Activated T-helper 1 cell treated with Interleukin-2 at 50 U/mL for 16 hours (primary cell): ENCODE measurements around the gene CALCR.
"Not testable (repeated sequence)": the region's sequence is repeated elsewhere in the genome, so short reads cannot be mapped to it uniquely, and the experiment has no call there.

Source experiments
- DNase-seq: peaks from one replicate; pipeline ENCODE4 v3.0.0-alpha.2; 2020; ENCODE audit warnings: low read depth

CALCR gene

DNA sequence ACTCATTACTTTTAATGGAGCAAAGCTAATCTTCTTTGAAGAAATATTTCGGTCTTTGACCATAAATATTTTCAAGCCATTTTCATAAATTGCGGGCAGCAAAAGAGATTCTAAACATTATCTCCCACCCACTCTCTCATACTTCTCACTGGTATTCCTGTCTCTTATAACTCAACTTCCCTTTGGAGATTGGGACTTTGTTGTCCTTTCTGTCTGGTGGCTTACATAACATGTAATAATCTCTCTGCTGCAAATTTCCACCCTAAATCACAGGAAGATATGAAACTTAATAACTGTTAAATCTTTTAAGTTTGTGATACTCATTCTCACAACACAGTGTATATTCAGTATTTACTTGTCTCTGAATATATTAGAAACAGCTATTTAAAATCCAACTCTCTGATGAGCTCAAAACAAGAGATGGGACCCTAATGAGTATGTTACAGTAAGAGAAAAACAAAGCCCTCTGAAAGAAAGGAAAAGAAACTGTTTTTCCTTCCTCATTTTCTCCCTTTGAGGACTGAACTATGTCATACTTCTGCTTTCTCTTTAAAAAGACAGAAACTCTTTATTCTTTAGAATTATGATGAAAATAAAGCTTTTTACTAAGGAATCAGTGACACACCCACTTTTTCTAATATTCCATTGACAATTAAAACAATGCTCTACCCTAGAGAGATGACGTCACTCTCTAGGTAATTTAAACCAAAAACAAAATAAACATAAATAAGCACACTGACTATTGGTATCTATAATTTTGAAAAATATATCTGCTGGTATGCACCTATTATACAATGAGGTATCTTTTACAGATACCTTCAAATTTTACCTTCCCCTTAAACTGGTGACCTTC is 14.7 kb downstream of the CALCR start:
- no peak for DNase-seq

DNA sequence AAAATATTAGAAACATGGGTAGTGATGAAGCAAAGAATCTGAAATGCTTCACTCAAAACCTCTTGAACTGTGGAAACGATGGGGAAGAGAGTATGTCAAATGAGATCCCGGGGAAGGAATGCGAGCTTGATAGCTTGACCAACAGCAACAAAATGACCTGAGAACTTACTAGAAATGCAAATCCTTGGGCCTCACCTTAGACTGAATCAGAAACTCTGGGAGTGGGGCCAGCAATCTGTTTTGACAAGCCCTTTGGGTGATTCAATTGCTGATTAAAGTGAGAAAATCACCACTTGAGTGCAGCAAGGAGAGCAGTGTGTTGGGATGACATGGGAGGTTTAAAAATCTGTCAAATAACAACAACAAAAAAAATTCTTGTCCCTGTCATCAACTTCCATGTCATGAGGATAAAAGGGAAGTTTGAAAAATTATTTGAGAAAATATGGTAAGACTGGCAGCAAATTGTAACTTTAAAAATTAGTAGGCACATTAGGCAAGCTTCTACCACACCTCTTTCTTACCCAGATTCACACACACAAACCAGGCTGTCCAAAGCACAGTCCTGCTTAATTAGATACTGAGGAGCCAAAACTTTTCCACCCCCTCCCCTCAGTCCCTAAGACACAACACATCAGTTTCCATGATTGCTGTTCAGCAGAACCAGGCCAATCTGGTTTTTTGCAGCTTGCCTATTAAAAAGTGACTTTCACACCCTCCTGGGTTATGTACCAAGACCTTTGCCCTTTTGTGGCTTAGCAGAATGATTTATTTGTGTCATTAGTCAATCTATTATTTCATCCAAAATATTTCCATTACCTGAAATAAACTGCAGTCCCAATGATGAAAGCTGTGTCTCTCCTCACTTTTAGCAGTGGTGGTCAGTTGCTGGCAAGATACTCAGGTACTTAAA is 15.6 kb downstream of the CALCR start:
- DNase-seq: no peak

DNA sequence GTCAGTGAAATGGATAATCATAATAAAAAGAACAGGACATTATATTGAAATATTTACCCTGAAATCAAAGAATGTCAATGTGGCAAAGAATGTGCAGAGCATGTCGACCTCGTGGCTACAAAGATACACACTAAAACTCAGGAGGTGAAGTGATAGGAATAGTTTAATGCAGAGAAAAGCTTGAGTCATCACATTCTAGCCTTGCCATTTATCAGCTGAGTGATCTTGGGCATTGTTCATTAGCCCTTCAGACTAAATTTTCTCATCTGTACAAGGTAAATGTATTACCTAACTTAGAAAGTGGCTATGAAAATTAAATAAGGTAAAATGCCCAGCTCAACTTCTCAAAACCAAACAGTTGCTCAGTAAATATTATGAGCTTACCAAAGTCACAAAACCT is 22.6 kb downstream of the CALCR start:
- no peak for DNase-seq

DNA sequence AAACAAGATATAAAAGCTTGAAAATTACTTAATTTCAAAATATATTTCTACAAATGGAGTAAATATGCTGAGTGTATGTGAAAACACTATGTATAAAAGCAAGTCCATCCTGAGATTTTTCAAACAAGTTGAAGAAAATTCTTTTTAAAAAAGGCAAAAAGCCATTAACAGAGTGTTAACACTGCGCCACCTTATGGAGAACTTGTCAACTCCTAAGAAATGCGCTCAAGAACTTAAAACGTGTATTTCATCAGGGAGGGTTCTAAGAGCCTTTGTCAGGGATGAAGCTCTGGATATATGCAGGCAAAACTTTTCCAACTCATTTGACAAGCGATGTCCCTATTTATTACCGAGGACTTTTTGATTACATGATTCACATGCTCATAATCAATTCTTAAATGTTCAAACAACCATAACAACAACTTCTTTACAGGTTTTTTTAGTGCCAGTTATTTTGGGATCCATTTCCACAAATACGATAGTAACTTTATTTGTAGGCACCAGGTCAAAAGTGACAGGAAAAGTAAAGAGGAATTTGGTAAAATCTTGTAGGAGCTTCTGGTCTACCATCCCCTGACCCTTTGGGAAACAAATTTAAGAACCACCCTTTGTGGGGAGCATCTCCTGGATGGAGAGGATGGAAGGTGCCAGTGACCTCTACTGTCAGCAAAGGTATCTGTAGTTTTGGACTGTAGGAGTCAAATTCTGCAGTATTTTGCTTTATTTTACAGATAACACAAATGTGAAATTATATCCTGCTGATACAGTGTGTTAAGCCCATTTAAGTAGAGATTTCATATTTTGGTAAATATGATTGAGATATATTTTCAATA is 23.2 kb downstream of the CALCR start:
- DNase-seq: no peak

DNA sequence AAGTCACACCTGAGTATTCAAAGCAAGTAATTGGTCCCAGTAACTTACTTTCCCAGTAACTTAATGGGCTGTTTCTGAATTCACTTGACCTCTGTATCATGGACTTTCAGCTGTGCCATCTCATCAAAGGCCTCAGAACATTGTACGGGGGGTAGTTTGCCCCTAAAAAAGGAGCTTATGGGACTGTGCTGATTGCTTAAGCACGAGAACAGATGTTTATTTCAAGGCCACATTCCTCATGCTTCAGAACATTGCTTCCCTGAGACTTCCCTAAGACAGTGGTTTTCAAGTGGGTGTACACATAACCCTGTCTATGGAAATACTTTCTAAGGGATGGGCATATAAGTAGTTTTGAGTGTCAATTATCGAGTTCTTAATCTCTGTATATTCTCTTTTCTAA is 26.8 kb downstream of the CALCR start:
- no peak for DNase-seq

DNA sequence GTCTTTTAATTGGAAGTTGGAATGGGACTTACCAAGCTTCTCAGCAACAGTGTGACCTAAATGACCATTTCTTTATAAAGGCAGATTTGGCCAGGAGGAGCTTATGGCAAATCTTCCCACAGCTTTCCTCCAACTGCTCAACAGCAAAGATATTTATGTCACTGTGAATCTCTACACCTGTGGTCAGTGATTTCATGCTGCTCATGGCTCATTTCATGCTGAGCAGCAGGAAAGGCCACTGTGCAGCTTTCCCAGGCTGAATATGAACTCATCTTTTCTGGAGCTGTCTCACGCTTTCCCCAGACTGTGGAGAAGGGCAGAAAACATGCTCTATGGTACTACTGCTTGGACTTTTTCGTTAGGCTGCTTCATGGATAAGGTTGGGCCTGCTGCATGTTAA is 29.8 kb downstream of the CALCR start:
- DNase-seq: no peak

DNA sequence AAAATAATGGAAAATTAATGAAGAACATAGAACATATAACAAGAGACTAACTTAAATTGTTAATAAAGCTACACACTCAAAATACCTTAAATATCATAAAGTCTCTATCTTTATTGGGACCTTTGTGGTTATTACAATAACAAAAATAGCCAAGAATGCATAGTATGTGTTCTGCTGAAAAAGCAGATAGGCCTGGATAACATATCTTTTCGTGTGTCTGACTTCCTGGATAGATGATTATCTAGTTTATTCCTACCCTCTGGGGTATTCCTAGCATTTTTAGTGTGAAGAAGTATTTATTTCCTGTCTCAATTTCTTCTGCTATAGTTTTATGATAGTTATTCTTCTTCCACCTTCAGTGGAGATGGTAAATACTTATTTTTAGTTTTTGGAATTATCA is 36.5 kb downstream of the CALCR start:
- no peak for DNase-seq

DNA sequence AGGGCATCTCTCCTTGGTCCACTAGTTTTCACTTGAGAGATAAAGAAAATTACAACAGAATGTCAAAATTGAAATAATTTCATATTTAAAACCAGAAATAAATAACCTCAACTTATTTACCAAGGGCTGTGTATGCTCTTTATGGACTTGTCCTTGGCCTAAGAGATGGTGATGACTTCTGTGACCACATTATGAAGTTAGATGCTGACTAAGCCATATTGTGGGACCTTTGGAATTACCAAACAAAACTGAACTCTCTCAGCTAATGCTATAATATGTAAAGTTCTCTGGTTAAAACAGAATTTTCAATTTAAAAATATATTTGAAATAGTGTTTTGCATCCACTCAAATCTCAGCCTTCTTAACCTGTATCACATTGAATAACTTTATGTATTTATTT is 38.9 kb downstream of the CALCR start:
- no peak for DNase-seq

DNA sequence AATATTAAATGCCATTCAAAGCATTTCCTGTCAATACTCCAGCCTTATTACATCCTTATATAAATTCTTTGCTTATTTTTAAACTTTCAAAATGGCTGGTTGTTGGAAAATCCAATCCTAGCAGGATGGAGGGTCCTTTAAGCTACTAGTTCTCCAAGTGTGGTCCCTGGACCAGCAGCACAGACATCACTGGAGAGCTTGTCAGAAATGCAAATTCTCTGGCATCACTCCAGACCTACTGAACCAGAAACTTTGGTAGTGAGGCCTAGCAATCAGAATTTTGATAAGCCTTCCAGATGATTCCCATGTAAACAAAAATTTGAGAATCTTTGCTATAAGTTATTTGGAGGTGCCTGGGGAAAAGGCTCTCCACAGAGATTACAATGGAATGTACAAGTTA is 43.8 kb downstream of the CALCR start:
- DNase-seq: no peak

DNA sequence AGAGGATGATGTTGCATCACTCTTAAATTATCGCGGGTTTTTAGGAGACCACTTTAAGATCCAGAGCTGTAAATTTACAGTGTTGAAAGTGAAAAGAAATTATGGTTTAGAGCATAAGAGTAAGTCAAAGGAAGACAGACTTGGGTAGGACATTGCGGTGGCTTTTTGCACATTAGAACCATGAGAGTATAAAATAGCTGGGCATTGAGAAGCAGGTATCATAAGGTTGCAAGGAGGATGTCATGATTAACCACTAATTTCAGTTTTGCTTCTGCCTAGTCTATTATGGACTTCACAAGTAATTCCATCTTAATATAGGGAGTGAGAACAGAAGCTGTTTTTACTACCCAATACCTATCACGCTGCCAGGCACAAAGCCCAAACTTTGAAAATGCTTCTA is 57.7 kb downstream of the CALCR start:
- no peak for DNase-seq

DNA sequence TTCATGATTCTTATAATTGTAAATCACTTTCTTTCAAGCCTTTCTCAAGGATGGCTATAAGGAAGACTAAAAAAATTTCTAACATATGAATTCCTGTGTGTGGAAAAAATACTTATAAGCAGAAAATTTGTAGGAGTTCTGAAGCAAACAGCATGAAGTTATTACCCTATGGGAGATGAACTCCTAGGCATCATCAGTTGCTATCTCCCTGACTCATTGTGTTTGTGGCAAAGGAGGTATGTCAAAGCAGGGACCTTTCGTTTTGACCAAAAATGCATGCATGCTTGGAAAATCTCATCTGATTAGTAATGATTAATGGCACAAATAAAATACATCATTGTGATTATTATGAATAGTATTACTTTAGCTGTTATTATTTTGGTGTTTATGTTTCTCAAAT is 59.4 kb downstream of the CALCR start:
- DNase-seq: no peak

DNA sequence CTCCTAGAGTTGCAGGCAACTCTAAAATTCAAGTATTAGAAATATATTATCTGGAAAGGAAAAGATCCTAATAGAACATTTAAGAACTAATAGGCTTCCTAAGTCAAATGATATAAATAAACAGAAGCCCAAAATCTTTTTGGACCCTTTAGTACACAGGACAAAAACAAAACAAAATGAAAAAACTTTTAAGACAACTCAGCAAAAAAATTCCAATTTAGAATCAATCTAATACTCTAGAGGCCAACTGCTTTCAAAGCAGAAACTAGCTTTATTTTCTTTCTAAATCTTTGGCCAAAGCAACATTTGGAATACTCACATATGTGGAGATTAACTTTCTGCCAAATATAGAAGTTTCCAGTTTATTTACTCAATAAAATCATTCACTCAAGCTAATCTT is 65.2 kb downstream of the CALCR start:
- DNase-seq: no peak

DNA sequence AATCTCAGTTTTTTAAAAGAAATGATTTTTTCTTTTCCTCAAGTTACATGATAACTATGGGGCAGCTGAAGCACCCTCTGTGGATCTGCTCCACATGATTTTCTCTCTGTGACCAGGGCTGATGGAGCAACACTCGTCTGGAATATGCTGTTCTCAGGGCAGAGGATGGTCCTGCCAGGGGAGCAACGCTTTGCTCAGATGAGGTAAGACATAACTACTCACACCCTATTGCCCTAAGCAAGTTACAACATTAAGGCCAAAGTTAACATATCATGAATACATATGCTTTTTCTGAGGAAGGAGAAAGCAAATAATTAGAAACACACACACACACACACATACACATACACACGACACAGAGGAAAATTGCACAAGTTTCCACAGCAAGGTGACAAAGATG is 71.4 kb downstream of the CALCR start:
- no peak for DNase-seq

DNA sequence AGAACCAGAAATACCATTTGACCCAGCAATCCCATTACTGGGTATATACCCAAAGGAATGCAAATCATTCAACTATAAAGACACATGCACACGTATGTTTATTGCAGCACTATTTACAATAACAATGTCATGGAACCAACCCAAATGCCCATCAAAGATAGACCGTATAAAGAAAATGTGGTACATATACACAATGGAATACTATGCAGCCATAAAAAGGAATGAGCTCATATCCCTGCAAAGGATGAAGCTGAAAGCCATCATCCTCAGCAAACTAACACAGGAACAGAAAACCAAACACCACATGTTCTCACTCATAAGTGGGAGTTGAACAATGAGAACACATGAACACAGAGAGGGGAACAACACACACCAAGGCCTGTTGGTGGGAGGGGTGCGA is 82.7 kb downstream of the CALCR start:
- not testable (repeated sequence) for DNase-seq

DNA sequence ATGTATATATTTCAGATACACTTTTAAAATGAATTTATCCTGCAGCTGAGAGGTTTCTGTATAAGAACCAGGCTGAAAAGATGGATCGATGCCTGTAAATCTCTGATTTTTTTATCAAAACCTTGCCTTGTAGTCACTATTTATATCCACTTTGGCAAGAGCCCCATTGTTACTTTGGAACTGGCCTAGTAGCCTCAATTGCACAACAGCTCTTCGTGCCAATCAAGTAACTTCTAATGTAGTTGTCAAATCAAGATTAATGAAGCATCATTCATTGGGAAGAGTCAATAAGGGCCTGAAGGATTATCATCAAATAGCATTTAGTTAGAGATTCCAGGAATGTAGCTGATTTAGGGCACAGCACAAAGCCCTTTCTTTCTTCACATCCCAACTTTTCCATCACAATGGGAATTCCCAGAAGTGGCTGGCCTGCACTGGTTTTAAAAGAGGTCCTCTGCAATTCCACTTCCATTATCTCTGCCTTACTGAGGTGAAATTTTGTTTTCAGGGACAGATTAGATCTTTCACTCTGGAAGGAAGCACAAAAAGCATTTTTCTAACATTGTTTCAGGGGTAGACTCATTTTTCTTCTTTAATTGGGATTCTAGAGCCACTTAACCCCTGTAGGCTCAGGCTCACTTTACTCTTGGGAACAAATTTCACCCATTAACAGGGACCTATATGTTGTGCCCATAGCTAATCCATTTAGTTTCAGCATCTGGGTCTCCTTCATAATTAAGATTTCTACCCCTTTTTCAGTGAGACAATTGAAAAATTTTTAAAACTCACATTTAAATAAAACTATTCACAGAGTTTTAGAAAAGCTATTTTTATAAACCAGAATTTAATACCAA is 97.8 kb downstream of the CALCR start:
- DNase-seq: no peak

DNA sequence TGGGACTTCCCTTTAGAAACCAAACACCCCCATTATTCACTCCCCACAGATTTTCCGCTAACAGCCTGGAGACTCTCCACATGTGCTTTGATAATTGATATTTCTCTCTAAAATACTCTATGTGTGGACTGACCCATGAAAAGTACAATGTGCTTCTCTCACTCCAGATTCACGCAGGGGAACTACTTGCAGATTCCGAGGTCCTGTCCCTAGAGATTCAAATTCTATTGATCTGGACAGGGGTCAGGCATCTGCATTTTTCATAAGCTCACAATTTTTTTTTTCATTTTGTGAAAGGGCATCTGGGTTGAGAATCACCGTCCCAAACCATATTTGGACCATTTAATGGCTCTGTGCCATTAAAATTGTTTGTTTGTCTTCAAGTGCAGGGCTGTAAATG is 98.7 kb downstream of the CALCR start:
- no peak for DNase-seq

DNA sequence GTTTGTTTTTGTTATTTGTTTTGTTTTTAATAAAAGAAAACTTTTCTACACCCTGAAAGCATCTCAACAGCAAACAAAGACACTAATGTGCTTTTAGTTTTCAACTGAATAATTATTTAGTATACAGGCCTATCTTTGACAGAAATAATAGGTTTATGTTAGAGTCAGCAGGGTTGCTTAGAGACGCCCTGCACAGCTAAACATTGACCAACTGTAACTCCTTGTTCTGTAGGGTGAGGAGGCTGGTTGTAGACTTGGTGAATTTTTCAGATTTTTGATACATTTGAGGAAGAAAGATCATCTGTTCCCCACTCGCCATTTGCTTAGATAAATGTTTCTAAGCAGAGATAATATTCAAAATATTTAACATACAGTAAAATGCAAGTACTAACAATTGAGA is 103.1 kb downstream of the CALCR start:
- DNase-seq: no peak

DNA sequence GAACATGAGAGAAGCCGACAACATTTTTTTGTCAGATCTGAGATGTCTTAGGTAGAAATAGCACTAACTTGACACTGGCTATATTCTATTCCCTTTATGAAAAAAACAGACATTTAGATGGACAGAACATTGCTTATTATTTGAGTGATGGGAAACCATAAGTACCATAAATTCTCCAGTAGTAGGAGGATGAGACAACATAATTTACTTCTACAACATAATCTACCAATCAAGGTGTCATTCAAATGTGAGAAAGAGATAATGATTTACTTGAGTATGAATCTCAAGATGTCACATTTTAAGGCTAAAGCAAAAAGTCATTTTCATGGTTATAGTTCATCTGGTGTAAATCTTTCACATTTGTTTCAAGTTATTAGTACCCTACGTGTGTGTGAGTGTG is 110.8 kb downstream of the CALCR start:
- DNase-seq: no peak

DNA sequence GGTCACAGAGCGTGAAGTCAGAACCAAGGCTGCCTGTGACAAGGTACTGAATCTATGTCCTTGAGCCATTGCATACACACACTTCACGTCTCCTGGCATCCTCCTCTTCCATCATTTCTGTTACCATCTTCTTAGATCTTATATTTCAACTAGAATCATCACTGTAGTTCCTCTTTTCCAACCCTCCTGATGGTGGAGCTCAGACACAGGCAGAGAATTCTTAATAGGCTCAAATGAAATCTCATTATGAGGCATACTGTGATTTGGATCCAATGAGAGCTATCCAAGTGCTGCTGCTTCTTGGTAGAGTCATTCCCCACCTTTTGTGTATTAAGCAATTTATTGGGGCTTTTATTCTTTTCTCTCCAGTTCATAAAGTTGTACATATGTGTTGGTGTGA is 113.2 kb downstream of the CALCR start:
- no peak for DNase-seq

DNA sequence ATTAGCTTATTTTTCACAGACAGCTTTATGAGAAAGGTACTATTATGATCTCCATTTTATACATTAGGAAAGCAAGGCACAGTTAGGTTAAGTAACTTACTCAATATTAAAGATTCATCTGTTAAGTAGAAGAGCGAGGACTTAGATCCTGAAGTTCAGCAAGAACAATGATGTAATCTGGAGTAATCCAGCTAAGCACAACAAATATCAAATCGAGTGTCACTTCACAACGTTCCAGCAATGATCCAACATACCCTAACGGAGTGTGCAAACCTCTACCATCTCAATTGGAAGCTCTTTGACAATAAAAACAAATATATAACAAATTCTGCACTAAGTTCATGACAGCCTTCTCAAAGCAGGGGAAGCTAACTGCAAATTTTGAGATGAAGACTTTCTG is 121.3 kb downstream of the CALCR start:
- DNase-seq: no peak

DNA sequence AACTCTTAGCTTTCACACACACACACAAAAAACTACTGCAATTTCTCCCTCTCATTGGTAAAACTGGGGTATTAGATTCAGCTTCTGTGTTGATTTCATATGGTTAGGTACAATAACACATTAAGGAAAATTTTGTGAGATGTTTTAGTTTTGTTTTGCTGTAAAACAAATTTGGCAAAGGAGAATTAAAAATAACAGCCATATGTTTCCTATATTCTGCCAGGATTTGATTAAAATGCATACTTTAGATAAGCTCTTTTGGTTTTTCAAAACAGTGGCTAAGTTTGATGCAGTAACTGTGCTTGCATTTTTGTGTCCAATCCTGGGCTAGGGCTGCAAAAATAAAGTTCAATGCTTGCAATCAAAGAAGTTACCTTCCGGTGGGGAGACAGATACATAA is 126.3 kb downstream of the CALCR start:
- DNase-seq: no peak

DNA sequence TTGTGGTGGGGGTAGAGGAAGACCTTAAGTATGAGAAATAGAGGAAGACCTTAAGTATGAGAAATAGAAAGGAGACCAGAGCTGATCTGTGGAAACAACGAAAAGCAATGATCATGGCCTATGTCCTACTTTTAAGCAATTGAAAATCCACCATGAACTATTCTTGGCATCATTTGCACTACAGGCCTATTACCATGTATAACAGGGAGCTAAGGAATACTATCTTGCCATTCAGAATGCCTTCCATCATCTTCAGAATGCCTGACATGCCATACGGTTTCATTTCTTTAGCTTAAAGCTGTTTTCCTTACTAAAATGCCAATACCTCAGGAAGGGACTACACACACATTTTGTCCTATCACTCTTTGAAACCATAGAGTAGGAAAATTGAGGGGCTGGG is 127.0 kb downstream of the CALCR start:
- DNase-seq: no peak
